GM12878 (cell line): ENCODE measurements around the gene ADGRL3. TPM values are rescaled to one million over a fixed set of nuclear protein-coding genes. Genes with fewer than 3 reads are reported as not detected.

ENCODE experiments used
- ATAC-seq: fragments of 200-7000 bp; cut with Tn5 transposase; 3 replicates; pipeline ENCODE4 v1.9.1; 2020; ENCODE audit warnings: mild to moderate bottlenecking, moderate library complexity
- BruUV-seq: library from RNA; stranded (reverse); fragments of 400-500 nt; replicated peaks from 2 replicates; lab custom pipeline; 2021; lab: Mats Ljungman, UMichigan
- CTCF ChIA-PET: fragments of 300-600 bp; sonication (Branson Sonifier 250); formaldehyde crosslinking; extraction: SDS; loops from one replicate; lab custom pipeline; 2021; ENCODE audit warnings: inconsistent platforms; lab: Yijun Ruan, JAX
- POLR2A ChIA-PET: fragments of 350-600 bp; formaldehyde crosslinking; extraction: SDS; loops from one replicate; lab custom pipeline; 2021; ENCODE audit warnings: inconsistent platforms; lab: Charles Lee
- RAD21 ChIA-PET: fragments of 300-600 bp; sonication (Branson Sonifier 250); formaldehyde crosslinking; loops from one replicate; lab custom pipeline; 2023; ENCODE audit warnings: antibody characterized with exemption; ENCODE audit not compliant: unreplicated experiment; lab: Charles Lee
- SMC1A ChIA-PET: fragments of 300-600 bp; sonication (Branson Sonifier 250); formaldehyde crosslinking; loops from one replicate; lab custom pipeline; 2023; ENCODE audit not compliant: unreplicated experiment, uncharacterized antibody; lab: Charles Lee
- DNase-seq: peaks from one replicate; pipeline ENCODE4 v3.0.0-alpha.2; 2011; ENCODE audit warnings: low read depth, low spot score
- FAIRE-seq: peaks from 3 replicates; lab custom pipeline; 2011; peaks lifted over from hg19 to GRCh38; lab: Jason Lieb, UNC
- H2AFZ ChIP-seq: 2 replicates; pipeline ENCODE4 v1.6.0; 2011; ENCODE audit warnings: low read depth, low read length, control low read depth; ENCODE audit not compliant: control insufficient read depth
- H3K27ac ChIP-seq: 2 replicates; pipeline ENCODE4 v1.5.1; 2011; ENCODE audit warnings: control low read depth; ENCODE audit not compliant: control insufficient read depth, insufficient read depth
- H3K27me3 ChIP-seq, 2 experiments: replicated peaks in 1 of 2; 2 replicates each; pipeline versions ENCODE4 v1.6.0 to v1.6.1; 2011; ENCODE audit warnings: low read length in 1 of 2; ENCODE audit not compliant: control insufficient read depth in 2 of 2, insufficient read depth in 2 of 2
- H3K36me3 ChIP-seq, 2 experiments: 2 replicates each; pipeline ENCODE4 v1.5.1; 2011; ENCODE audit warnings: low read length in 1 of 2; ENCODE audit not compliant: control insufficient read depth in 2 of 2, insufficient read depth in 2 of 2
- H3K4me1 ChIP-seq: 2 replicates; pipeline ENCODE4 v1.6.1; 2011; ENCODE audit warnings: mild to moderate bottlenecking, low read length, moderate library complexity, mixed read lengths; ENCODE audit not compliant: control insufficient read depth, insufficient read depth
- H3K4me2 ChIP-seq: 2 replicates; pipeline ENCODE4 v1.6.0; 2011; ENCODE audit warnings: control low read depth; ENCODE audit not compliant: control insufficient read depth, insufficient read depth
- H3K4me3 ChIP-seq: fragments of 200-600 bp; sonication (generic); 2 replicates; pipeline ENCODE4 v1.5.1; 2016
- H3K79me2 ChIP-seq: 2 replicates; pipeline ENCODE4 v1.6.0; 2011; ENCODE audit warnings: low read length; ENCODE audit not compliant: control insufficient read depth, insufficient read depth
- H3K9ac ChIP-seq: 2 replicates; pipeline ENCODE4 v1.8.0; 2011; ENCODE audit warnings: low read length, control low read depth, mixed read lengths; ENCODE audit not compliant: control insufficient read depth, insufficient read depth
- H3K9me3 ChIP-seq: replicated peaks from 3 replicates; pipeline ENCODE4 v1.5.1; 2011; ENCODE audit warnings: mild to moderate bottlenecking, low read length; ENCODE audit not compliant: control insufficient read depth, insufficient read depth
- H4K20me1 ChIP-seq: 2 replicates; pipeline ENCODE4 v1.6.0; 2011; ENCODE audit not compliant: control insufficient read depth, insufficient read depth
- BRCA1 ChIP-seq: IDR thresholded peaks from 2 replicates; pipeline ENCODE4 v1.6.1; 2011; ENCODE audit warnings: low read depth, low read length, improper control_type of control experiment
- CEBPB ChIP-seq, 2 experiments: fragments of 150-350 bp in 1 of 2; IDR thresholded peaks; 2 replicates each; pipeline ENCODE4 v1.6.1; 2012 to 2014; ENCODE audit warnings: low read depth in 2 of 2, low read length in 2 of 2, borderline replicate concordance in 1 of 2, inconsistent platforms in 1 of 2
- ELK1 ChIP-seq: IDR thresholded peaks from 2 replicates; pipeline ENCODE4 v1.6.1; 2012; ENCODE audit warnings: low read depth, low read length, improper control_type of control experiment
- JUNB ChIP-seq: IDR thresholded peaks from 2 replicates; pipeline ENCODE4 v1.6.1; 2016; ENCODE audit warnings: antibody characterized with exemption, mild to moderate bottlenecking
- NKRF ChIP-seq: fragments of 450-650 bp; conservative IDR thresholded peaks from 2 replicates; pipeline ENCODE4 v1.6.1; 2017; ENCODE audit warnings: mild to moderate bottlenecking, moderate library complexity
- SUPT20H ChIP-seq: IDR thresholded peaks from 2 replicates; pipeline ENCODE4 v1.6.1; 2011; ENCODE audit warnings: low read depth, mild to moderate bottlenecking, low read length, moderate library complexity, borderline replicate concordance; ENCODE audit not compliant: control insufficient read depth
- TBL1XR1 ChIP-seq: IDR thresholded peaks from 2 replicates; pipeline ENCODE4 v1.6.1; 2012; ENCODE audit warnings: low read depth, low read length, improper control_type of control experiment
- TCF7 ChIP-seq: IDR thresholded peaks from 2 replicates; pipeline ENCODE4 v1.6.1; 2014; ENCODE audit warnings: antibody characterized with exemption, borderline replicate concordance
- WRNIP1 ChIP-seq: IDR thresholded peaks from 2 replicates; pipeline ENCODE4 v1.6.1; 2011; ENCODE audit warnings: low read depth, low read length, improper control_type of control experiment, borderline replicate concordance
- ZBTB33 ChIP-seq: fragments of 450-650 bp; IDR thresholded peaks from 2 replicates; pipeline ENCODE4 v1.6.1; 2017; ENCODE audit warnings: mild to moderate bottlenecking
- in situ Hi-C: fragments of 300-500 bp; cut with MboI; formaldehyde crosslinking; loops from 9 replicates; pipeline ENCODE4 v1.14.3; 2018; ENCODE audit warnings: mixed read lengths
- intact Hi-C: fragments of 100-400 bp; cut with micrococcal nuclease; formaldehyde crosslinking; loops from one replicate; pipeline ENCODE4 v1.14.2; 2022; ENCODE audit not compliant: unreplicated experiment
- polyA plus RNA-seq, 11 experiments: library from polyadenylated mRNA; depleted of rRNA in 4 of 11; unstranded in 6 of 11; stranded (reverse) in 5 of 11; fragments of >200 nt; fragmentation: Nextera tagmentation in 4 of 11; fragmentation: Illumina TruSeq in 1 of 11; extraction: Ambion mirVana in 4 of 11; extraction: Trizol in 1 of 11; gene quantifications; 1 replicate in 1 of 11; 2 replicates in 10 of 11; pipeline versions ENCODE4 v1.2.1 to v1.2.3, GENCODE V29; 2011 to 2016; ENCODE audit warnings: inconsistent platforms in 2 of 11, missing spikeins in 2 of 11, low read depth in 1 of 11
- total RNA-seq, 4 experiments: library from RNA; depleted of rRNA in 3 of 4; stranded (reverse); fragments of >200 nt in 3 of 4; fragmentation: Illumina TruSeq in 1 of 4; extraction: Trizol in 1 of 4; gene quantifications; 2 replicates each; pipeline versions ENCODE4 v1.2.1 to v1.2.3, GENCODE V29; 2013 to 2021

The ADGRL3 gene
- total and polyA plus RNA-seq, 10 of the 15 experiments (the other 5 are each of a cell fraction or from before 2014, with no cell fraction given): 1.1 TPM; not detected in 9

- no peak overlapping the region for H2AFZ ChIP-seq
- ChIA-PET POLR2A (interaction anchor here (0.6 to 2.1 kb wide), 5 partner anchors 9 to 1771 kb away, joined by 3 to 17 read pairs (median 5); no protein-coding TSS in a partner anchor), RAD21 (interaction anchor here (0.8 to 1.5 kb wide), 4 partner anchors 9 to 117 kb away, joined by 3 to 5 read pairs (median 4); no protein-coding TSS in a partner anchor), CTCF (interaction anchor here (0.6 to 2.4 kb wide), 9 partner anchors 9 to 312 kb away, joined by 3 to 9 read pairs (median 5); no protein-coding TSS in a partner anchor), SMC1A (interaction anchor here (0.7 to 6.2 kb wide), 13 partner anchors 10 to 56 kb away, joined by 3 to 51 read pairs (median 5); no protein-coding TSS in a partner anchor)
- no peak overlapping the region for H3K4me3 ChIP-seq
- FAIRE-seq (no peak), DNase-seq (no peak), ATAC-seq (no peak)
- H3K36me3 ChIP-seq: no peaks in the 10 kb centered on the region
- BruUV-seq: no TSS peak
- no peak overlapping the region for H3K9ac ChIP-seq
- no peaks in the 10 kb centered on the region for H4K20me1 ChIP-seq
- no peak for TF ChIP-seq WRNIP1
- TF ChIP-seq CEBPB (IDR thresholded peaks at IDR 0.05; ENCODE audit: borderline replicate concordance in 1 of 2, low read depth in 2 of 2, low read length in 2 of 2): no peak
- TF ChIP-seq TCF7: no peak
- no peak for TF ChIP-seq JUNB
- no peak for TF ChIP-seq ELK1
- TF ChIP-seq TBL1XR1: no peak
- no peak for TF ChIP-seq ZBTB33
- no peak for TF ChIP-seq SUPT20H
- TF ChIP-seq NKRF: no peak
- no peak for TF ChIP-seq BRCA1
- no peaks in the 10 kb centered on the region for H3K9me3 ChIP-seq
- no peaks in the 10 kb centered on the region for H3K27me3 ChIP-seq
- intact Hi-C loops: no loop called here
- in situ Hi-C loops: no loop called here
- no peaks in the 10 kb centered on the region for H3K79me2 ChIP-seq
- H3K4me2 ChIP-seq: no peak overlapping the region
- no peaks in the 10 kb centered on the region for H3K4me1 ChIP-seq
- no peak overlapping the region for H3K27ac ChIP-seq
Measured at GRCh38 chr4:61891953-61892352, 691.8 kb downstream of the ADGRL3 start.
